Measurements from ENCODE around the gene USP22.

The USP22 gene

DNA sequence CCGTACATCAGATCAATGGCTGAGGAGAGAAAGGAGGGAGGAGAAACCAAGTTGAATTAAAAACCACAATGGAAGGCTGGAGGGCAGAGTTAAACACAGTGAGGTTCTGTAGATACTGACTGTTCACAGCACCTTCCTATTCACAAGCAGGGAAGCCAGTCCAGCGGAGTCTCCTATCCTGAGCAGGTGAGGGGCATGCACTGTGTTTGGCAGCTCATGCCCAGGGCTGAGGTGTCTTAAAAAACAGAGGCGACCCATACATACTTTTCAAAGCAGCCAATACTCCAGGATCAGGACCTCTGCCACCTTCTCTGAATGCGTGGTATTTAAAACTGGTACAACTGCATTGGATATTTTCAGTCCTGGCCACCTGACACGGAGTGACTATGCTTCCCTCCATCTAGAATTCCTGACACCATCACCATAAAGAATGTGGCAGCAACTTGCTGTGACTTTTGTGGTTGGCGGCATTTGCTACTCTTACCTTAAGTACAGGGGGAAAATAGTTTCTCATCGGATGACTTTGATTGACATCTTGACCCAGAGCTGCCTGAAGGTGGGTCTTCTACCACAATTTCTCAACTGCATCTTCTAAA lies 21.5 kb downstream of the USP22 start:
- DNase-seq (ENCODE audit: low read depth in 2 of 2), result no peak

DNA sequence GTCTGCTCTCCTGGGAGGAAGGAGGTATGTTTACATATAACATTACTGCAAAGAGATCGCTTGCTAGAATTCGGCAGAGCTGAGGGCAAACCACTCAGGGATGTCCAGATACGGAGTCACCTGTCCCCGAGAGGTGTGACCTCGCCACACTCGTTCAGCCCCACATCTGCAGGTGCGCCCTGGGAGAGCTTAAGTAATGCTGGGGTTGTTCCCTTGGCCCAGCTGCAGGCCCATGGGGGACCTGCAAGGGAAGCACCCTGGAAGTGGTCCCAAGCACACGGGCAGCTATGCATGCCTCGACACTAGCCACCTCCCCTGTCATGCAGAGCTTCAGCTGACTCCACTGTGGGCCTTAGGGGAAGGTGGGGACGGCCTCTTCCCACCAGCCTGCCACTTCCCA lies 22.2 kb downstream of the USP22 start:
- no peak for DNase-seq (ENCODE audit: low read depth in 2 of 2)

DNA sequence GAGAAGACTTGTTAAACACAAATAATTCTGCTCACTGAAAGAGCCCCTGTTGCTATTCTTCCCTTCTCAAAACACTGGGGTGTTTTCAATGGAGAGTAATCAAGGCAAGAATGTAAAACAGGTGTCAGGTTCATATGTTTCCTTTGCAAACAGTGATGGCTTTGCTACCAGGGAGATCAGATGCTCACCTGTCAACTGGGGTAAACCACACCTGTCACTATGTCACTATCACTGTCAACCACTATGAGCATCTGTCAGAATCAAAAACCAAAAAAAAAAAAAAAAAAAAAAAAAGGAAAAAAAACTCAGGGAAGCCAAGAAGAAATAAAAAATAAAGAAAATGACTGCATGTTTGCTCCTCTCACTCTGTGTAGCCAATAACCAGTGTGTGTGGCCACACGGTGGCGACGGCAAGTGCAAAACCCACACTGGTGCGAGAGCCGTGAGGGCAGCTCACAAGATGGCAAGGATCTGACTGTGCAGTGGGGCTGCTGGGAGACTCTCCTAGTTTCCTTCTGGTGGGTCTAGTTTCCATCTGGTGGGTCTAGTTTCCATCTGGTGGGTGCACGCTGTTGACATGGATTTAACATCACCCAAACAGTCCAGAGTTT lies 22.7 kb downstream of the USP22 start:
- no peak for DNase-seq (ENCODE audit: low read depth in 2 of 2)

DNA sequence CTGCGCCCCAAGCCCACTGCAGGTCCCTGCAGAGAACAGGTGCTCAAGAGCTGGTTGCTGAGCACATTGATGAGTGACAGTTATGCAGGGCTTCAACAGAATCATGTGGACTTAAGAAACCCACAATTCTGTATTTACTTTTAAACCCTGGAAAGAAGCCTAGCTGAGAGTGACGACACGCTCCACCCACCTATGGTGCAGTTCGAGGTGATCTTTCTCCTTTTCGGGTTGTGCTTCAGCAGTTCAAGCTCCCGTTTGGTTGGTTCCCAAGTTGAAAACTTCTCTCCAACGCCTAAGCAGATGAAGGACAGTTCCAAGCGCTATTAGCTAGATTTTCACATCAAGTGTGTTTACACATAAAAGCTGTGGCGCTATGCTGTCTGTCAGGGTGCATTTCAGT lies 23.9 kb downstream of the USP22 start:
- DNase-seq (ENCODE audit: low read depth in 2 of 2), result no peak

DNA sequence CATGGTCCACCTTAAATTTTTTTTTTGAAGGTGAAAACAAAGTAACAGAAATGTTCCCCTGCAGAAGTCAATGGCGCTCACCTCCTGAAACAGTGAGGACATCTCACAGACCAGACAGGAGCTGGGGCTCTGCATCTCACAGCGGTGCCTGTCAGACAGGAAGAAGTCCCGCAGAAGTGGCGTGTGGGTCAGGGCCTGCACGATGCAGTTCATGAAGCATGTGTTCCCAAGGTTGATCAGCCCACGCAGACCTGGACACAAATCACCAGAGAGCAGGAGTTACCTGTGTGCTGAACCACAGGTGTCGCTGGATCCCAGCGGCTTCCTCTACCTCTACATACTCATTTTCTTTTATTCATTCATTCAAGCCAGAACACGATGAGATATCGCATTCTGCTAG lies 24.9 kb downstream of the USP22 start:
- no peak for DNase-seq (ENCODE audit: low read depth in 2 of 2)

DNA sequence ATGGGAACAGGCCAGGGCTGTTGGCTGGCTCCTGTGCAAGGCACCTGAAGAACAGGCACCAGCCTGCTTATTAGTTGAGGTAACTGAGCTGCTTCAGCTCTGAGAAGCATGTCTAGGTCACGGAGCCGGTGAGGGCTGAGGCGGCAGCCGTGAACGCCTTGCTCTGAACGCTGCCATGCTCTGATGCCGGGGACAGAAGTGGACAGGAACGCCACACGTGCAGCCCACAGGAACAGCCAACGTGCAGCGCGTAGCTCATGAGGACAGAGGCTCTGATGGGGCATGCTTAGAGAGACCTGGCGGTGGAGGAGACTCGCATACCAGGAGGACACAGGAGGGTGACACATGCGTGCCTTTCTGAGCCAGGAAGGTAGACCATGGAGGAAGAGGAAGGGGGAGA lies 25.6 kb downstream of the USP22 start:
- DNase-seq (ENCODE audit: low read depth in 2 of 2), result no peak

DNA sequence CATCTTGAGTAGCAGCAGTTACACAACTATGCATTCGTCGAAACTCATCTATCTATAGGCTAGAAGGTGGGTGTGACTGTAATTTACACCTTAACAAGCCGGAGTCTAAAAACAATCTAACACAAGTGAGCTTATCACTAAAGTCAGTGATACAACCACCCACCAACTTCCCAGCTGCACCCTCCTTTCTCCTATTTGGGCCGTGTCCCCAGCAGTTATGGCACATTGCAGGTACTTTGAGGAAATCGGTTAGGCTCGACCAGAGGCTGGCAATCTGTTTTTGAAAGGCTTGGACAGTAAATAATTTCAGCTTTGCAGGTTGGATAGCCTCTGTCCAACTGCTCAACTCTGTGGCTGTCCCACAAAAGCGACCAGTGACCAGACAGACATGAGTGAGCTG lies 26.0 kb downstream of the USP22 start:
- DNase-seq (ENCODE audit: low read depth in 2 of 2), result no peak

DNA sequence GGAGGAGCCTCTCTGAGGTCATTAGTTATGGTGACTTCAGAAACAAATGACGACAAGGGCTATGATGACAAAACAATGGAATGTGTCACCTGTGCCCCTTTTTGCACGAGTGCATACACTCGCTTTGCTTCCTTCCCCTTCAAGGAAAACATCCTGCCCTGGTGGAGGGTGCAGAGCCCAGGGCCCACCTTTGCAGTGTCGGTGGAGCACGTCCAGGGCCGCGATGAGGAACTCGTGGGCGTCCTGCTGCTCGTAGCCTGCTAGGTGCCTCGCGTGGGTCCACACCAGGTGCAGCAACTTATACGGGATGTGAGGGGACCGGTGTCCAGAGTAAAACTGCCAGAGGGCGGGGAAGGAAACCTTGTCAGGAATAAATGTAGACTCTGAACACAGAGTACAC lies 27.2 kb downstream of the USP22 start:
- DNase-seq (ENCODE audit: low read depth in 2 of 2), result no peak

DNA sequence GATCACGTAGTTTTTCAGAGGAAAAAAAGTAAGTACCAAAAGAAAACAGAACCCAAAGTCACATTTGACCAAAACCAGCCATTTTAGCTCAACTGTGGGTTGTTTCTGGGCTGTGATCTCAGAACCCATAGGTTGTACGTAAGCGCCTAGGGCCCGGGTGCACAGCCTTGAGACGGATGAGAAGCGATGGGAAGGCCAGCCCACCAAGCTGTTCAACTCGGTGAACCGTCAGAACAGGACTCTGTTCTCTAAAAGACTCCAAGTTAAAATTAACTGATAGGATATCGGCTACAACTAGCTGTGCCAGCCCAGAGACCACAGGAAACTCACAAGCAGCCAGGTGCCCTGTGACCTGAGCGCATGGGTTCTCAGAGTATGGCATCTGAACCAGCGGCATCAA lies 28.3 kb downstream of the USP22 start:
- DNase-seq (ENCODE audit: low read depth in 2 of 2), result no peak

DNA sequence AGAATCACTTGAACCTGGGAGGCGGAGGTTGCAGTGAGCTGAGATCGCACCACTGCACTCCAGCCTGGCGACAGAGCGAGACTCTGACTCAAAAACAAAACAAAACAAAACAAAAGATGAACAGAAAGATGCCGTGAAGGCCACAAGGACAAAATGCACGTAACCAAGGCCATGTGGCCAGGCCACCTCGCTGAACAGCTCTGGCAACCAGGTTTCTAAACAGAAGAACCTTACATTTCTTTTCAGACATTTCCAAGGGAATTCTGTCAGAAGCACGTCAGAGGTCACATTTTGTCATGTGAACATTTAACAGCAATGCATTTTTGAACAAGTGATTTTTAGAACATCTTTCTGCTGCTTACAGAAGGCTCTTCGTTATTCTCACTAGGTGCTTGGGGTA lies 28.8 kb downstream of the USP22 start:
- no peak for DNase-seq (ENCODE audit: low read depth in 2 of 2)

DNA sequence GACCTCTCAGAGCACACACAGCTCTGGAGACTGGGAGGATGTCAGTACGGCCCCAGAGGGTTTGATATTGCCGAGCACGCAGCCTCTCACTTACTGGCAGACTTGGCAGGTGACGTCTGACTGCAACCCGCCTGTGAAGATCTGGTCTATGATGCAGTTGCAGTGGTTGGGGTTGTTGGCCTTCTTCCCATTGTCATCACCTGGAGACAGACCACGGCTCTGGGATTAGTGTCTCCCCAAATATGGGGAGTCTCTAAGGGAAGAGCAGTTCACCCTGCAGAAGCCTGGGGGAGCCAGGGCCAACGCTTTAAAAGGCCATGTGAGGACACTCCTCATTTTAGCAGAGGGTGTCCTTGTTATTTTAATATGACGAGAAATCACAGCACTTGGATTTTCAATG lies 30.1 kb downstream of the USP22 start:
- no peak for DNase-seq (ENCODE audit: low read depth in 2 of 2)

DNA sequence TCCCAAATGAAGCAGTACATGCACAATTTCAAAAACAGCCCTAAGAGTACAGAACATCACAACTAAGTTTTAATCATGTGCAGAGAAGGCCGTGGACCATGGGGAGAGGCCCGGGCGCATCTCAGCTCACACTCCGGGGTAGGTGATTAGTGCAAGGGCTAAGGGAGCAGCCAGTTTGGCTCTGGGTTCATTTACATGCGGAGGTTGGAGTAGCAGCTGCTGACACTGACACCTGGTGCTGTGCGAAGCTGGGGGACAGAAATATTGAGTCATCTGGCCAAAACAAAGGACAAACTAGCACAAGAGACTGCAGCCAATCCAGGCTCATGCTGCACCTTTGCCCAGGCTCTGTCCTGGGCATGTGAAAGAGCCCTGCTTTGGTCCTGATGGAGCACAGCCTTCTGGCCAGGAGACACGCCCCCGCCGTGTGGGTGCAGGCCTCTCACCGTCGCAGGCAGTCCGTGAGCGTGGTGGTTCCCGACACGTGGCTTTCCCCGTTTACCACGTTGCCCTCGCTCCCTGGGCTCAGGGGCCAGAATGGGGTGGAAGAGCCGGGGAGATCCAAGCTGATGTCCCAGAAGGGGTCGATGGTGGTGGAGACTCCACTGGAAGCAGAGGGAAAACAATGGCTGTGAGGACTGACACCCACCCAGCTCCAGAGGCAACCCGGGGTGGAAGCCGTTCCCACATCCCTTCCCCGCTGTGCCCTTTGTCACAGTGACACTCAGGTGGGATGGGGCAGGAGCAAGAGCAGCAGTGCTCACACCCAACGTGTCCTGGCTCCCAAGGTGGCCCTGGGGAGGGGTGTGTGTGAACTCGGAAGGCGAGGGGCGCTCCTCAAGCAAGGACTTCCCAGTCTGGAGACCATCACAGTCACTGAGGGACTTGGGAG lies 31.9 kb downstream of the USP22 start:
- DNase-seq (ENCODE audit: low read depth in 2 of 2), result no peak

DNA sequence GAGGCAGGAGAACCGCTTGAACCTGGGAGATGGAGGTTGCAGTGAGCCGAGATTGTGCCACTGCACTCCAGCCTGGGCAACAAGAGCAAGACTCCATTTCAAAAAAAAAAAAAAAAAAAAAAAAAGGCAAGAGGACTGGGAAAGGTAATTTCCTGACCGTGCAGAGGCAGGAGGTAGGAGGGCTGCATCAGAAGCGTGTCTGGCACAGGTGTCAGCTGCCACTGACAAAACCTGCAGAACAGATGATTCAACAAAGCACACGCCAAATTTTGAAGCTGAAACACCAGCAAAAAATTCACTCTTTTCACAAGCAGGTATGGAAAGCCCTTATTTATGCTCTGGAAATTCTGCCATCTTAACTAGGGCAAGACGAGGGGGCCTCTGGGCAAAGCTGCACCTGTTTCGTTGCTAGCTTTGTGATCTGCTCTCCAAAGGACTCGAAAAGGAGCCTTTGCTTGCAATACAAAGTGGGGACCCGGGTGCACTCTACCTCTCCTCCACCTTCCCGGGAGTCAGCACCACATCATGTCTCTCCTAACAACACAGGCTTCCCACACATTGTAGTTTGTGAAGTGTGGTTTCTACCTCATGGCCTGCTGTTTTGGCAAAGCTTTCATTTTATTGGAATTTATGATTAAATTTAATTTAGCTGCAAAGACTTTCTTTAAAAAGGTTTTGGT lies 33.7 kb downstream of the USP22 start:
- DNase-seq (ENCODE audit: low read depth in 2 of 2), result no peak

DNA sequence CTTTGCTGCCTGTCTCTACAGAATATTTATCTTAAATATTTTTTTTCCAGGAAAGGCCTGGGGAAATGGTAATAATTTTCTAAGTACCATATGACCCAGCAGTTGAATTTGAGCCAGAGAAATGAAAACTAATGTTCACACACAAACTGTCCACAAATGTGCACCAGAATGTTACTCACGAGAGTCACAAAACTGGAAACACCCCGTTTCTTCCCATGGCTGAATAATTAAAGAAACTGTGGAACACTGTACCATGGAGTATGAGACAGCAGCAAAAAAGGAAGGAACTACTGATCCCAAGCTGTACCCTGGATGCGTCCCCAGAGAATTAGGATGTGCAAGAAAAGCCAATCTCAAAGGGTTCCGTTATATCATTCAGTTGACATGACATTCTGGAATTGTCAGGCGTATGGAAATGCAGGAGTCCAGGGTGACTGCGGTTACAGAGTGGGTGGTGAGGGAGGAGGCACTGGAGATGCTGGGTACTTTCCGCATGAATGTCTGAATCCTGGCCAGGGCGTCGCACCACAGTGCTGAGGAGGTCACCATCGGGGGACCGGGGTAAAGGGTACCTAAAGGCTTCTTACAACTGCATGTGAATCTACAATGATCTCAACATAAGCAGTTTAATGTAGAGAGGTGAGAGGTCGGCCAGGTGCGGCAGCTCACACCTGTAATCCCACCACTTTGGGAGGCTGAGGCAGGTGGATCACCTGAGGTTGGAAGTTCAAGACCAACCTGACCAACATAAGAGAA lies 34.5 kb downstream of the USP22 start:
- no peak for DNase-seq (ENCODE audit: low read depth in 2 of 2)

DNA sequence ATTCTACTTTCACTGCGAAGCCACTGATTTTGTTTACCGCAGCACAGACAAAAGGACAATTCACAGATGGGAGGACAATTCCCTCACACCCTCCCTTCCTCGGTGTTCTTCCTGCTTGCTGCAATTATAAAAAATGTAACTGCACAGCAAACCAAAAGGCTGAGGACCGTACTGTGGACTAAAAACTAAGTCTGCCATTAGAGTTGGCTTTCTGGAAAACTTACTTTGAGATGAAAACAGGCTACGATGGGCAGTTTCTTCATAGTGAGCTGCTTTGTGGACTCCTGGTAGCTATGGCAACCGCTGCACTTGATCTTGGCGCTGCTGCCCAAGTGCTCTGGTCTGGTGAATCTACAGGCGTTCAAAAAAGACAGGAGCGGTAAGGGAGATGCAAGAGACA lies 35.2 kb downstream of the USP22 start:
- DNase-seq (ENCODE audit: low read depth in 2 of 2), result no peak

DNA sequence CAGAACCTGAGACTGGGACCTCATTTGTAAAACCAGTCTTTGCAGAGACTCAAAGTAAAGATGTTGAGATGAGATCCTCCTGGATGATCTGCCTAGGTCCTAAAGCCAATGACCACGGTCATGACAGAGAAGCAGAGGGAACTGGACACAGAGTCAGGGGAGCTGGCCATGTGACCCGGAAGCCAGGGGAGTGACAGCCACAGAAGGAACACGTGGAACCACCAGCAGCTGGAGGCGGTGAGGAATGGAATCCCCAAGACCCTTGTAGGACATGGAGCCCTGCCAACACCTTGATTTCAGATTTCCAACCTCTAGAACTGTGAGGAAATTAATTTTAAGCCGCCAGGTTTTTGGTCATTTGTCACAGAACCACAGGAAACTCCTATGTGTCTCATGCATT lies 37.0 kb downstream of the USP22 start:
- DNase-seq (ENCODE audit: low read depth in 2 of 2), result no peak

DNA sequence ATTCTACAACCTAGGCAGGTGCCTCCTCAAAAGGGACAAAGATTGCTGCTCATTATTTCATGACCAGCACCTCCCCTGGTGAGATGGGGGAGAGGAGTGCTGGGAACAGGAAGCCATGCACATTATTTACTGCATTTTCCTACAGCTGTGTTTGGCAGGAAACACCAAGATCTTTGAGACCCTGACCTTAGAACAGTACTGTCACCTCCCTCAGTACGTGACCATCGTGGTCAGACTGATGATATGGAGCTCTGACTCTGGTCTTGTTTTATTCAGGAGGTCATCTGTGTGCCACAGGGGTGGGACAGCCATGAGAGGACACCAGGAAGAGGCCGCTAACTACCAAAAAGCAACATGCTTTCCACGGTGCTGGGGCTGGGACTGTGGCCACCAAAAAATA lies 37.4 kb downstream of the USP22 start:
- DNase-seq (ENCODE audit: low read depth in 2 of 2), result no peak

DNA sequence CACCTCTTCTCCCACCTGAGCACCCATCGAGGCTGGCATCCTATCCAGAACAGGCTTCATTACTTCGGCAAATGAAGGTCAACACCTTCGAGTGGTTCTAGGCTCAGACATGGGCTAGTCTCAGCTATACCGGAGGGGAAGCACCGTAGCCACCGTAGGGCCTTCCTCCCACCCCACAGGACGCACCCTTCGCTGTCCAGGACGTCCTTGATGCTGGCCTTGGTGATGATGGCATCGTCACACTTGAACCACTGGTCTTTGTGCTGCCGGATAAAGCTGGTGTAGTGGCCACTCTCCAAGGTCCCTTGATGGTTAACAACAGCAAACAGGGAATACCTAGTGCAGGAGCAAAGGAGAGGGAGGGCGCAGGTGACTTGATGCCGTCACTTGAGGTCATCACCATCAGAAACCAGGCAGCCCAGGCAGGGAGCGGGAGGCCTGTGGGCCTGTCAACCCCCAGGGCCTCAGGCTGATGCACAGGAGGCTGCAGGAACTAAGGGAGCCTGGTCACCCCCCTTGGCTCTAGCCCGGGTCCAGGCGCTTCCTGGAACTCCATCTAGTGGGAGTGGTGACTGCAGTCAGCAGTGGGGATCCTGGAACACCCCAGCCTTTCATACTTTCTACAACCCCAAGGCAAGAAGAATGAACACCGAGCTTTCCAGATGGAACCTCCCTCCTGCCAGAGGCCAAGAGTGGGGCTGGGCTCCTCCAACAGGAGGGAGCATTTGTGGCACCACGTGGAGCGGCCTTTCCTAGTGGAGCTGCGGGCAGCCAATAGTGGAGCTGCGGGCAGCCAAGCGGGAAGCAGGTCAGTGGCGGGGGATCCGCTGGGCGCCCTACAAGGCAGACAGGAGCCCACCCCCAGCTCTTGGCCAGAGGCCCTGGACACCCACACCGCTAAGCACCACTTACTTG lies 38.5 kb downstream of the USP22 start:
- DNase-seq (ENCODE audit: low read depth in 2 of 2), result no peak

DNA sequence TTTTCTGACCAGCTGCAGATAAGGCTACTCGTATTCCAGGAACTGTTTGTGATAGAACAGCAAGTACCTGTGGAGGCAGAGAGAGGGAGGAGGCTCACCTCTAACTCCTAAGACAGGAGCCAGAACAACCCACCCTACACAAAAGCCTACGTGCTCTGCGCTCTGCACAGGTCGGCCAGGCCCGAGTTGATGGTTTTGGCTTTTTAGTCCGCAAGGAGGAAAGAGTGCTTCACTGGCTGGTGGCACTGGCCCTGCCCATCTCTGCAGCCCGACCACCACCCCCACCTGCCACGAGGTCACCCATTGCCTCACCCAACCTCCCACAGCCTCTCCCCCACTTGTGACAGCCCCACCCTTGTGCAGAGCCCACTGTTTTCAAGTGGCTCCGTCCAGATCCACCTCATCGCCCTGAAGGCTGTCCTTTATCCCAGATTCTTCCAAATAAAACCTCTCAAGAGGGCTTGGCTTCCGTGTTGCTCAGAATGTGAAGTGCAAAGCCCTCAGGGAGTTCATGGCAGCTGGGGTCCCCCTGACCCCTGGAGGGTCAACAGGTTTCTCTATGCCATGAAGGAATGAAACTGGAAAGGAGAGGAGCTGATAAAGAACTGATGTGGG lies 39.7 kb downstream of the USP22 start:
- DNase-seq (ENCODE audit: low read depth in 2 of 2), result no peak

DNA sequence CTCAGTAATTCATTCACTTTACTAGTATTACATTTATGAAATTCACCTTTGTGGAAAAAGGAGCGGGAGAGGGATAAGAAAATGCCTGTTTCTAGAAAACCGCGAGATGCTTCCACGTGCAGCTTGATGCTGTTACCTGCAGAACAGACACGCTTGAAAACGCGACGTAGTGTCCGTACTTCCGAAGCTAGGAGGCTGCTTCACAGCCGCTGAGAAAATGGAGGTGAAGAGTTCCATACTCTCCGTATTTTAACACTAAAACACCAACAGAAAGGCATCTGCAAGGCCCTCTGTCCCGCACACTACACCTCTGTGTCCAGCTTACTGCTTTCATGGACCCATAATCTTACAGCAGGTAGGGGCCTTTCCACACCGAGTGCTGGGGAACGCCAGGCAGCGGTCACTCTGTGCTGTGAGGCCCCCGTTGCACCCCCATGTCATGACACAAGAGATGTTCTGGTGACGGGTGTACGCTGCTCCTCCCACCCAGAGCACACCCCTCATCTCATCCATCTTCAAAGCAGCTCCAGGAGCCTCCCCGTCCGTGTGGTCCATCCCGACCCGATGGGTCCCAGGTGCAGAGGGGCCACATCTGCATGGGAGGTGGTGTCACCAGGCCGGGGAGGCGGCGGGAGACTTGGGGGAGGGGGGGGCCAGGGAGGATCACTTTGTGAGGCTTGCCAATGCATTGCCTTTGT lies 40.4 kb downstream of the USP22 start:
- no peak for DNase-seq (ENCODE audit: low read depth in 2 of 2)
